Nephron progenitor cell (in vitro differentiated cells): ENCODE results near the gene DHX29.

Source experiments
- DNase-seq: peaks from one replicate; pipeline ENCODE4 v3.0.0; 2021
- H3K27ac Mint-ChIP-seq: 2 replicates; pipeline ENCODE4 v1.8.0; 2021; ENCODE audit warnings: mild to moderate bottlenecking, moderate library complexity, mixed read lengths
- H3K27me3 Mint-ChIP-seq: 2 replicates; pipeline ENCODE4 v1.8.0; 2021; ENCODE audit warnings: mild to moderate bottlenecking, low read depth, mixed read lengths; ENCODE audit not compliant: poor library complexity
- H3K36me3 Mint-ChIP-seq: 2 replicates; pipeline ENCODE4 v1.8.0; 2021; ENCODE audit warnings: low read depth, mixed read lengths
- H3K4me1 Mint-ChIP-seq: 2 replicates; pipeline ENCODE4 v1.8.0; 2021; ENCODE audit warnings: mixed read lengths
- H3K4me3 Mint-ChIP-seq: 2 replicates; pipeline ENCODE4 v1.8.0; 2021; ENCODE audit warnings: mild to moderate bottlenecking, moderate library complexity, mixed read lengths
- H3K9me3 Mint-ChIP-seq: 2 replicates; pipeline ENCODE4 v1.8.0; 2021; ENCODE audit warnings: mild to moderate bottlenecking, moderate library complexity, mixed read lengths
- TF ChIP-seq, protein P1 (sequence below): fragments of 200-600 bp; sonication (generic); IDR thresholded peaks from 2 replicates; pipeline ENCODE4 v1.5.0; 2021; ENCODE audit warnings: antibody characterized with exemption

Gene DHX29

GRCh38 chr5:55307383-55308253, at the start of gene DHX29, which contains the start of gene MTREX:
DHX29 (minus strand) TSS chr5:55307694; CDS start chr5:55307573, 121 bp downstream.
MTREX (plus strand) TSS chr5:55307989; CDS start chr5:55308014, 25 bp downstream.
- H3K4me1 Mint-ChIP-seq: peaks cover 6% of the 10 kb centered on the region
- peaks cover 18% of the 10 kb centered on the region for H3K9me3 Mint-ChIP-seq
- H3K27ac Mint-ChIP-seq: no peak within 1 kb of the TSS
- H3K4me3 Mint-ChIP-seq: no peak within 1 kb of the TSS
- no peaks in the 10 kb centered on the region for H3K27me3 Mint-ChIP-seq
- DNase-seq: peak; percentile 91
- TF ChIP-seq, protein P1, sequence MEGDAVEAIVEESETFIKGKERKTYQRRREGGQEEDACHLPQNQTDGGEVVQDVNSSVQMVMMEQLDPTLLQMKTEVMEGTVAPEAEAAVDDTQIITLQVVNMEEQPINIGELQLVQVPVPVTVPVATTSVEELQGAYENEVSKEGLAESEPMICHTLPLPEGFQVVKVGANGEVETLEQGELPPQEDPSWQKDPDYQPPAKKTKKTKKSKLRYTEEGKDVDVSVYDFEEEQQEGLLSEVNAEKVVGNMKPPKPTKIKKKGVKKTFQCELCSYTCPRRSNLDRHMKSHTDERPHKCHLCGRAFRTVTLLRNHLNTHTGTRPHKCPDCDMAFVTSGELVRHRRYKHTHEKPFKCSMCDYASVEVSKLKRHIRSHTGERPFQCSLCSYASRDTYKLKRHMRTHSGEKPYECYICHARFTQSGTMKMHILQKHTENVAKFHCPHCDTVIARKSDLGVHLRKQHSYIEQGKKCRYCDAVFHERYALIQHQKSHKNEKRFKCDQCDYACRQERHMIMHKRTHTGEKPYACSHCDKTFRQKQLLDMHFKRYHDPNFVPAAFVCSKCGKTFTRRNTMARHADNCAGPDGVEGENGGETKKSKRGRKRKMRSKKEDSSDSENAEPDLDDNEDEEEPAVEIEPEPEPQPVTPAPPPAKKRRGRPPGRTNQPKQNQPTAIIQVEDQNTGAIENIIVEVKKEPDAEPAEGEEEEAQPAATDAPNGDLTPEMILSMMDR: no peak
- H3K36me3 Mint-ChIP-seq: peaks cover 35% of the 10 kb centered on the region

DNA sequence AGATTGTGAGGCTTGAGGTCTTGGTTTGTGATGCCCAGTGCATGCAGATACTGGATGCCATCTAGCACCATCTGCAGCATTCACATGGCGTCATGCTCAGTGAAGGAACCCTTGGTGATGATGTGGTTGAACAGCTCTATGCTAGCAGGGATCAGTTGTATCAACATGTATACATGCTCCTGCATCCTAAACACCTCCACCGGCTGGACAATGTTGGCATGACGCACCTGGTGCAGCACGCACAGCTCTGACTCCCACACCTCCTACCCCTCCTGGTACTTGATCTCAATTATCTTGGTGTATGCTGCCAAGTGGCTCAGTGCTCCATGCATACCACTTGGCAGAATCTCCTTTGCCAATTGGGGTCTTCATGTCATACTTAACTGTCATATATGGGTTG, 49.4 kb upstream of the DHX29 start:
- H3K27ac Mint-ChIP-seq: no peak overlapping the region
- no peaks in the 10 kb centered on the region for H3K27me3 Mint-ChIP-seq
- peaks cover 65% of the 10 kb centered on the region for H3K36me3 Mint-ChIP-seq
- TF ChIP-seq, protein P1: no peak
- H3K9me3 Mint-ChIP-seq: no peaks in the 10 kb centered on the region
- H3K4me3 Mint-ChIP-seq: no peak overlapping the region
- no peak for DNase-seq
- H3K4me1 Mint-ChIP-seq: no peaks in the 10 kb centered on the region

GRCh38 chr5:55350754-55351153, 43.3 kb upstream of the DHX29 start:
- Mint-ChIP-seq H3K9me3 (peaks cover 11% of the 10 kb centered on the region), H3K4me3 (no peak overlapping the region), H3K36me3 (peaks cover 79% of the 10 kb centered on the region), H3K27me3 (peaks cover 4% of the 10 kb centered on the region), H3K4me1 (no peaks in the 10 kb centered on the region), H3K27ac (no peak overlapping the region)
- TF ChIP-seq, protein P1: no peak
- DNase-seq: no peak

DNA sequence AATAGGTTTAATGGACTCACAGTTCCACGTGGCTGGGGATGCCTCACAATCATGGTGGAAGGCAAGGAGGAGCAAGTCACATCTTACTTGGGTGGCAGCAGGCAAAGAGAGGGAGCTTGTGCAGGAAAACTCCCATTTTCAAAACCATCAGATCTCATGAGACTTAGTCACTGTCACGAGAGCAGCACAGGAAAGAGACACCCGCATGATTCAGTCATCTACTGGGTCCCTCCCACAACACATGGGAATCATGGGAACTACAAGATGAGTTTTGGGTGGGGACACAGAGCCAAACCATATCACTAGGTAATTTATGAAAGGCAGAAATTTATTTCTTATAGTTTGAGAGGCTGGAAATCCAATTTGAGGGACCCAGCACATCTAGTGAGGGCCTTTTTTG, 40.3 kb upstream of the DHX29 start:
- TF ChIP-seq, protein P1: no peak
- peak overlapping the region; percentile 65 for H3K27ac Mint-ChIP-seq
- H3K36me3 Mint-ChIP-seq: peaks cover 89% of the 10 kb centered on the region
- H3K27me3 Mint-ChIP-seq: peaks cover 4% of the 10 kb centered on the region
- H3K9me3 Mint-ChIP-seq: peaks cover 25% of the 10 kb centered on the region
- no peaks in the 10 kb centered on the region for H3K4me1 Mint-ChIP-seq
- H3K4me3 Mint-ChIP-seq: no peak overlapping the region
- DNase-seq: no peak

- H3K27me3 Mint-ChIP-seq: peaks cover 4% of the 10 kb centered on the region
- peaks cover 75% of the 10 kb centered on the region for H3K36me3 Mint-ChIP-seq
- H3K27ac Mint-ChIP-seq: no peak overlapping the region
- peaks cover 25% of the 10 kb centered on the region for H3K9me3 Mint-ChIP-seq
- TF ChIP-seq, protein P1: no peak
- no peaks in the 10 kb centered on the region for H3K4me1 Mint-ChIP-seq
- no peak for DNase-seq
- no peak overlapping the region for H3K4me3 Mint-ChIP-seq
Observed at GRCh38 chr5:55345327-55345726, 37.8 kb upstream of the DHX29 start.
